MCF 10A (cell line): Measurements from ENCODE around the gene AADAC. TPM values are rescaled to one million over a fixed set of nuclear protein-coding genes. Genes with fewer than 3 reads are reported as not detected.
"Not testable (repeated sequence)": the region's sequence is repeated elsewhere in the genome, so short reads cannot be mapped to it uniquely, and the experiment has no call there.

ENCODE experiments used
- BruUV-seq: library from RNA; stranded (reverse); fragments of 400-500 nt; replicated peaks from 2 replicates; lab custom pipeline; 2021; lab: Mats Ljungman, UMichigan
- CTCF ChIA-PET: fragments of 300-600 bp; sonication (Branson Sonifier 250); formaldehyde crosslinking; extraction: SDS; loops from one replicate; lab custom pipeline; 2021; ENCODE audit warnings: antibody characterized with exemption, inconsistent platforms; lab: Yijun Ruan, JAX
- POLR2A ChIA-PET: fragments of 300-600, 350-650 bp; sonication (Branson Sonifier 250); formaldehyde crosslinking; extraction: SDS; loops from one replicate; lab custom pipeline; 2020; ENCODE audit warnings: antibody characterized with exemption, inconsistent platforms; lab: Yijun Ruan, JAX
- DNase-seq: peaks from one replicate; pipeline ENCODE4 v3.0.0-alpha.2; 2018; ENCODE audit not compliant: unreplicated experiment
- H3K27ac Mint-ChIP-seq: one replicate; pipeline ENCODE4 v1.8.0; 2022; ENCODE audit warnings: mild to moderate bottlenecking, low read depth, mixed read lengths; ENCODE audit not compliant: unreplicated experiment
- H3K27me3 Mint-ChIP-seq: one replicate; pipeline ENCODE4 v1.8.0; 2022; ENCODE audit warnings: mixed read lengths; ENCODE audit not compliant: insufficient read depth, unreplicated experiment
- H3K36me3 Mint-ChIP-seq: one replicate; pipeline ENCODE4 v1.8.0; 2022; ENCODE audit warnings: mild to moderate bottlenecking, moderate library complexity, mixed read lengths; ENCODE audit not compliant: insufficient read depth, unreplicated experiment
- H3K4me1 Mint-ChIP-seq: one replicate; pipeline ENCODE4 v1.8.0; 2022; ENCODE audit warnings: mixed read lengths; ENCODE audit not compliant: insufficient read depth, unreplicated experiment
- H3K4me3 Mint-ChIP-seq: one replicate; pipeline ENCODE4 v1.8.0; 2022; ENCODE audit warnings: mild to moderate bottlenecking, moderate library complexity, mixed read lengths; ENCODE audit not compliant: unreplicated experiment
- H3K9me3 Mint-ChIP-seq: one replicate; pipeline ENCODE4 v1.8.0; 2022; ENCODE audit warnings: mixed read lengths; ENCODE audit not compliant: unreplicated experiment
- intact Hi-C: fragments of 100-400 bp; cut with micrococcal nuclease; formaldehyde crosslinking; loops from 2 replicates; pipeline ENCODE4 v1.14.1; 2022
- total RNA-seq: library from RNA; stranded (reverse); gene quantifications from 2 replicates; pipeline ENCODE4 v1.2.3, GENCODE V29; 2022
- TF ChIP-seq, protein P1 (sequence below): fragments of 200-600 bp; IDR thresholded peaks from one replicate; pipeline ENCODE4 v1.8.0; 2022; ENCODE audit warnings: antibody characterized with exemption, mild to moderate bottlenecking; ENCODE audit not compliant: unreplicated experiment

Gene AADAC
- total RNA-seq, 1 experiment from 2014 or later = not detected

DNA sequence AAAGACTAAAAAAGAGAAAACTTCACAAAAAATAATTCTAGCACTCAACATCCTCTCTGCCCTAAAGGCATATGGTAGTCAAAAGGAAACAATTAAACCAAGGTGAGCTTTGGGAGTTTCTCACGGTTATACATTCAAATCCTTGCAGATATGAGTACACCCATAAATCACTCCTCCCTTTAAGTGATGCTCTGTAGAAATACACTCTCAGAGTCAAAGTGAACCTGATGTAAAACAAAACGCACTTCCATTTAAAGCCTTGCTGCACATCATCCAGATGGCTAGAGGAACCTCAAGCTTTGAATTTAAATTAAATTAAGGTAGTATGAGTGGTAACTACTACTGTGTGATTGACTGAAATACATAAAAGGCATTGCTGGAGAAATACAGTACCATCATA, 36.0 kb upstream of the AADAC start:
- Mint-ChIP-seq H3K4me3 (no peak overlapping the region), H3K27ac (no peak overlapping the region), H3K27me3 (no peaks in the 10 kb centered on the region), H3K9me3 (no peaks in the 10 kb centered on the region), H3K4me1 (no peaks in the 10 kb centered on the region), H3K36me3 (no peaks in the 10 kb centered on the region)
- ChIA-PET CTCF (interaction anchor here (0.7 kb wide), 1 partner anchor 61 kb away, joined by 3 read pairs; no protein-coding TSS in a partner anchor), POLR2A (interaction anchor here (0.6 kb wide), 1 partner anchor 14 kb away, joined by 3 read pairs; no protein-coding TSS in a partner anchor)
- no TSS peak for BruUV-seq
- TF ChIP-seq, protein P1, sequence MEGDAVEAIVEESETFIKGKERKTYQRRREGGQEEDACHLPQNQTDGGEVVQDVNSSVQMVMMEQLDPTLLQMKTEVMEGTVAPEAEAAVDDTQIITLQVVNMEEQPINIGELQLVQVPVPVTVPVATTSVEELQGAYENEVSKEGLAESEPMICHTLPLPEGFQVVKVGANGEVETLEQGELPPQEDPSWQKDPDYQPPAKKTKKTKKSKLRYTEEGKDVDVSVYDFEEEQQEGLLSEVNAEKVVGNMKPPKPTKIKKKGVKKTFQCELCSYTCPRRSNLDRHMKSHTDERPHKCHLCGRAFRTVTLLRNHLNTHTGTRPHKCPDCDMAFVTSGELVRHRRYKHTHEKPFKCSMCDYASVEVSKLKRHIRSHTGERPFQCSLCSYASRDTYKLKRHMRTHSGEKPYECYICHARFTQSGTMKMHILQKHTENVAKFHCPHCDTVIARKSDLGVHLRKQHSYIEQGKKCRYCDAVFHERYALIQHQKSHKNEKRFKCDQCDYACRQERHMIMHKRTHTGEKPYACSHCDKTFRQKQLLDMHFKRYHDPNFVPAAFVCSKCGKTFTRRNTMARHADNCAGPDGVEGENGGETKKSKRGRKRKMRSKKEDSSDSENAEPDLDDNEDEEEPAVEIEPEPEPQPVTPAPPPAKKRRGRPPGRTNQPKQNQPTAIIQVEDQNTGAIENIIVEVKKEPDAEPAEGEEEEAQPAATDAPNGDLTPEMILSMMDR = no peak
- intact Hi-C loops = no loop called here
- DNase-seq = no peak

DNA sequence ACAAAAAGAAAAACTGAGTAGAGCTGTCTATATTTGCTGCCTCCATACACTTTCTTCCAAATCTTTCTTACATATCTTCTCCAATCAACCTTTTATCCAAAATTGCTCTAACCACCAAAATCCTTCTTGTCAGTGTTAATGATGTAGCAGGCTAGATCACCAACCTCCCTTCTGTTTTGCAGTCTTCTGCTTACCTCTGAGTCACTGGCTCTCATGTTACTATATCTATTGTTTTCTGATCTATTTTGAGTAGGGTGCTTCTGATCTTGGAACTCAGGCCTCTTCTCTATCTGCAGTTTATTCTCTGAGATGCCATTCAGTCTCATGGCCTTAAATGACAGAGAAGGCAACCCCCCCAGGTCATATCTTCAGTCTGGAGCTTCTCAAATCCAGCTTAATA, 26.3 kb upstream of the AADAC start:
- intact Hi-C loops = no loop called here
- TF ChIP-seq, protein P1 = no peak
- POLR2A ChIA-PET = no interaction called here
- Mint-ChIP-seq H3K4me1 (no peaks in the 10 kb centered on the region), H3K27ac (no peak overlapping the region), H3K9me3 (no peaks in the 10 kb centered on the region), H3K4me3 (no peak overlapping the region), H3K27me3 (no peaks in the 10 kb centered on the region), H3K36me3 (no peaks in the 10 kb centered on the region)
- BruUV-seq = no TSS peak
- CTCF ChIA-PET = no interaction called here
- no peak for DNase-seq

GRCh38 chr3:151788401-151788800, 25.5 kb upstream of the AADAC start:
- H3K36me3 Mint-ChIP-seq = no peaks in the 10 kb centered on the region

DNA sequence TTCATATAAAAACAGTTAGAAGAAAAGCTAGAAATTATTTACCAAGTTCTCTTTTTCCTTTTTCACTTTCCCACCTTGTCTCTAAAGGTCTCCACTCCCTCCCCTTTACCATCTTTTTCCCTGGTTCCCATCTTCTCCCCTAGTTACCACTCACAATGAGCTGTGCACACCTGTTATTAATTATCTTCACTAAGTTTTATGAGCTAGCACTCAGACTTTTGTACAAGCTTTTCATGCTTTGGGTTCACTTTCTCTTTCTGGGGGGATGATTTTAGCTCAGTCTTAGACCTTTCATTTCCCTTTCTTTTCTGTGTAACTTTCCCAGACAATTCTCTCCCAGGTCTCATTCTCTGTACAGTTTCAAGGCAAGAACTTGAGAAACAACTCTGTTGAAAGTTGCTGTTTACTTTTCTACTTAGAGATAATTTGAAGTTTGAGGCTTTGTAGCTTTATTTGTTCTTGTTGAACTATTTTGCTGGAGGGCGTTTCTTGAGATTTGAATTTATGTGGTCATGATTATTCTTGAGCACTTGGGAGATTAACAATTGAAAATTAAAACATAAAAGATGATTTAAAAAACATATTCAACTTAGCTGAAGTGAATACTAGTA, 24.0 kb upstream of the AADAC start:
- intact Hi-C loops = no loop called here
- no TSS peak for BruUV-seq
- no peak for DNase-seq
- TF ChIP-seq, protein P1 = no peak
- Mint-ChIP-seq H3K27me3 (no peaks in the 10 kb centered on the region), H3K27ac (no peak overlapping the region), H3K4me3 (no peak overlapping the region), H3K4me1 (no peaks in the 10 kb centered on the region), H3K9me3 (no peaks in the 10 kb centered on the region), H3K36me3 (no peaks in the 10 kb centered on the region)
- ChIA-PET CTCF (no interaction called here), POLR2A (no interaction called here)

More at GRCh38 chr3:151788401-151788800, 25.5 kb upstream of the AADAC start:
- Mint-ChIP-seq H3K27ac (no peak overlapping the region), H3K27me3 (no peaks in the 10 kb centered on the region), H3K9me3 (no peaks in the 10 kb centered on the region), H3K4me1 (no peaks in the 10 kb centered on the region), H3K4me3 (no peak overlapping the region)
- BruUV-seq = no TSS peak
- no peak for DNase-seq
- TF ChIP-seq, protein P1 = no peak
- CTCF ChIA-PET = no interaction called here
- intact Hi-C loops = no loop called here
- POLR2A ChIA-PET = no interaction called here

GRCh38 chr3:151790763-151791162, 23.2 kb upstream of the AADAC start:
- DNase-seq, H3K4me3 Mint-ChIP-seq, POLR2A ChIA-PET, BruUV-seq, H3K27ac Mint-ChIP-seq, H3K27me3 Mint-ChIP-seq, H3K9me3 Mint-ChIP-seq, intact Hi-C loops, H3K4me1 Mint-ChIP-seq, H3K36me3 Mint-ChIP-seq: not testable (repeated sequence)
- CTCF ChIA-PET = interaction anchor here (0.6 kb wide), 1 partner anchor 538 kb away, joined by 3 read pairs; no protein-coding TSS in a partner anchor
